ENCODE measurements around the gene SCO2. TPM values are rescaled to one million over a fixed set of nuclear protein-coding genes. Genes with fewer than 3 reads are reported as not detected.
"Not testable (repeated sequence)": the region's sequence is repeated elsewhere in the genome, so short reads cannot be mapped to it uniquely, and the experiment has no call there.

The SCO2 gene
- polyA plus RNA-seq, 1 experiment = 2.5 TPM

DNA sequence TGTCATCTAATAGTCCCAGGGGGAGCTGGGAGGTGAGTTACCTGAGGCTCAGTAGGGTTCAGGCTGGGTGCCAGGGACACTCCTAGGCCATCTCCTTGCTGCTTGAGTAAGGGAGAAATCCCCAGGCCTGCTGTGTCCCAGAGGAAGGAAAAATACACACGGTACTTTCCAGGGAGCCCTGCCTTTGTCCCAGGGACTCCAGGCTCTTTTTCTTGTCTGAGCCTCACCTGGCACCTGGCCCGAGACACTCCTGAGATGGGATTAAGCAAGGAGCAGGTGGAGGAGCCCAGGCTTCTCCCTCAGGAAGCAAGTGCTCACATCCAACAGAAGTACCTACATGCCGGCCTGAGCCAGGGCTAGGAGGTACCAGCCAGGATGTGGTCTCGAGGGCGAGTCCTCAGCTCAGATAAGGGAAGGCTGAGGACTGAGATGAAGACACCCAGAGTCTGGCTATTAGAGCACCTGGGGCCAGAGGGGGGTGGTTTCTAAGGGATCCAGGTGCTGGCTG lies 19.4 kb upstream of the SCO2 start:
- DNase-seq (ENCODE audit: low read depth) = no peak
- H3K4me3 ChIP-seq (ENCODE audit: low read depth, low read length) = no peak overlapping the region
- no peaks in the 10 kb centered on the region for H3K36me3 ChIP-seq (ENCODE audit: control insufficient read depth, insufficient read depth, low read length)
- ChIA-PET POLR2A (interaction anchor here (1.0 kb wide), 1 partner anchor 19 kb away, joined by 3 read pairs; the partner anchor contains the start of gene SCO2), CTCF (interaction anchor here (1.0 to 1.8 kb wide), 4 partner anchors 11 to 76 kb away, joined by 3 to 17 read pairs (median 6); partner anchors contain the start of gene SYCE3)
- TF ChIP-seq, protein P1, sequence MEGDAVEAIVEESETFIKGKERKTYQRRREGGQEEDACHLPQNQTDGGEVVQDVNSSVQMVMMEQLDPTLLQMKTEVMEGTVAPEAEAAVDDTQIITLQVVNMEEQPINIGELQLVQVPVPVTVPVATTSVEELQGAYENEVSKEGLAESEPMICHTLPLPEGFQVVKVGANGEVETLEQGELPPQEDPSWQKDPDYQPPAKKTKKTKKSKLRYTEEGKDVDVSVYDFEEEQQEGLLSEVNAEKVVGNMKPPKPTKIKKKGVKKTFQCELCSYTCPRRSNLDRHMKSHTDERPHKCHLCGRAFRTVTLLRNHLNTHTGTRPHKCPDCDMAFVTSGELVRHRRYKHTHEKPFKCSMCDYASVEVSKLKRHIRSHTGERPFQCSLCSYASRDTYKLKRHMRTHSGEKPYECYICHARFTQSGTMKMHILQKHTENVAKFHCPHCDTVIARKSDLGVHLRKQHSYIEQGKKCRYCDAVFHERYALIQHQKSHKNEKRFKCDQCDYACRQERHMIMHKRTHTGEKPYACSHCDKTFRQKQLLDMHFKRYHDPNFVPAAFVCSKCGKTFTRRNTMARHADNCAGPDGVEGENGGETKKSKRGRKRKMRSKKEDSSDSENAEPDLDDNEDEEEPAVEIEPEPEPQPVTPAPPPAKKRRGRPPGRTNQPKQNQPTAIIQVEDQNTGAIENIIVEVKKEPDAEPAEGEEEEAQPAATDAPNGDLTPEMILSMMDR (IDR thresholded peaks at IDR 0.05; ENCODE audit: insufficient read depth, low read depth, low read length) = no peak
- H3K27me3 ChIP-seq (ENCODE audit: control insufficient read depth, insufficient read depth, low read length) = peaks cover 29% of the 10 kb centered on the region

DNA sequence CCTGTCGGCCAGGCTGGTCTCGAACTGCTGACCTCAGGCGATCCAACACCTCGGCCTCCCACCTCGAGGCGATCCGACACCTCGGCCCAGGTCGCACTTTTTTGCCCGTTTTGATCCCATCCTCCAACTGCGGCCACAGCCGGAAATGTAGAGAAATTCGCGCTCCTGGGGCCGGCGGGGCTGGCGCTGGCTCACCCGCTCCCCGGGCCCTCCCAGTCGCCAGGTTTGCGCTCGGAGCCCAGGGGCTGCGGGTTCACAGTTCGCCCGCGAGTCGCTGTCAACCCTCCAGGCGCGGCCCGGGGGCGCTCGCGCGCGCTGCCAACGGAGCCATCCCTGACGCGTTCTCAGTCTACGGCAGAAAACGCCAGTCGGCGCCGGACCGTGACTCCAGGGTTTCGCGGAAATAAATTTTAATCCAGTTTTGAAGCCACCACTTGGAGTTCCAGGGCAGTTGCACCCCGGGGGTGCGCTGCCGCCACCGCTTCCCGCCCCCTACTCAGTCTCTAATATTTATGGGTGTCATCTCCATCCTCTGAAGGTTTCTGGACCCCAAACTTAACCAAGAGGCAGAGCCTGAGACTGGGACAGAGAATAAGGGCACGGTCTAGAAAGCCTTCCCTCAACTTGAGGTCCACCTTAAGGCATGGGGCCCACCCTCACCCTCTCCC lies 18.8 kb upstream of the SCO2 start:
- Histone ChIP-seq H3K36me3 (ENCODE audit: control insufficient read depth, insufficient read depth, low read length) (no peaks in the 10 kb centered on the region), H3K27me3 (ENCODE audit: control insufficient read depth, insufficient read depth, low read length) (peaks cover 26% of the 10 kb centered on the region), H3K4me3 (ENCODE audit: low read depth, low read length) (peak overlapping the region; percentile 18)
- TF ChIP-seq, protein P1 (IDR thresholded peaks at IDR 0.05; ENCODE audit: insufficient read depth, low read depth, low read length) = peak; percentile 68
- ChIA-PET CTCF (interaction anchor here (1.7 to 1.8 kb wide), 2 partner anchors 11 to 77 kb away, joined by 4 to 7 read pairs; no protein-coding TSS in a partner anchor), POLR2A (no interaction called here)
- DNase-seq (ENCODE audit: low read depth) = no peak

DNA sequence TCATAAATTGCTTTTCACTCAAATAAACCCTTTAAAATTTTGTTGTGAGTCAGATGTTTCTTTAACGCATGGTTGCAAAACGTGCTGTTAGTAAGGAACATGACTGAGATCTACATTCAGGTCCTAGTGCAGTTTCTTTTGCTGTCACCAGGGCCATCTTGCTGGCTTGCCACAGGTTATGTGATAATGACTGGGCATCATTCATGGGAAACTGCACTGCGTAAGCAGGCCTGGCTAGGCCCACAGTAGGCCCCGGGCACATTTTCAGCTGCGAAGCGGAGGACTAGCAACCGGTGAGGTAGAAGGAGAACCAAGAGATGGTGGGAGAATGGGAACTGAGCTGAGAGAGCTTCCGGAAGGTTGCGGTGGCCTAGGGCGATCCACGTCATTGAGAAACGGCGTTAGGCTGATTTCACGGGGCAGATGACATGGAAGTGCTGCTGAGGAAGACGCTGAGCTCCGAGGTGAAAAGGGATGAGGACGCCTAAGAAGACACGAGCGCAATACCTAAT lies 17.1 kb upstream of the SCO2 start:
- Histone ChIP-seq H3K36me3 (ENCODE audit: control insufficient read depth, insufficient read depth, low read length) (no peaks in the 10 kb centered on the region), H3K27me3 (ENCODE audit: control insufficient read depth, insufficient read depth, low read length) (peaks cover 15% of the 10 kb centered on the region), H3K4me3 (ENCODE audit: low read depth, low read length) (no peak overlapping the region)
- TF ChIP-seq, protein P1 (IDR thresholded peaks at IDR 0.05; ENCODE audit: insufficient read depth, low read depth, low read length) = no peak
- ChIA-PET POLR2A (no interaction called here), CTCF (interaction anchor here (0.9 to 3.2 kb wide), 4 partner anchors 15 to 23 kb away, joined by 3 to 15 read pairs (median 4); partner anchors contain the start of gene SYCE3)
- DNase-seq (ENCODE audit: low read depth) = no peak

DNA sequence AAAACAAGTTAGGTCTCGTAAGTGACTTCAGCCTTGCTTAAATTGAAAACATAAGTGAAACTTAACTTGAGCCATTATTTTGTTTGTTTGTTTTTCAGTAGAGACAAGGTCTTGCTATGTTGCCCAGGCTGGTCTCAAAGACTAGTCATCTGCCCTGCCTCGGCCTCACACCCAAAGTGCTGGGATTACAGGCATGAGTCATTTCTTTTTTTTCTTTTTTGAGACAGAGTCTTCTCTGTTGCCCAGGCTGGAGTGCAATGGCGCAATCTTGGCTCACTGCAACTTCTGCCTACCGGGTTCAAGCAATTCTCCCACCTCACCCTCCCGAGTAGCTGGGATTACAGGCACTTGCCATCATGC lies 16.2 kb upstream of the SCO2 start:
- H3K4me3 ChIP-seq (ENCODE audit: low read depth, low read length); H3K36me3 ChIP-seq (ENCODE audit: control insufficient read depth, insufficient read depth, low read length); POLR2A ChIA-PET: not testable (repeated sequence)
- peak; percentile 87 for DNase-seq (ENCODE audit: low read depth)
- CTCF ChIA-PET = interaction anchor here (0.9 to 3.2 kb wide), 4 partner anchors 16 to 24 kb away, joined by 3 to 15 read pairs (median 8); partner anchors contain the start of genes SCO2 and SYCE3
- H3K27me3 ChIP-seq (ENCODE audit: control insufficient read depth, insufficient read depth, low read length) = peaks cover 13% of the 10 kb centered on the region

DNA sequence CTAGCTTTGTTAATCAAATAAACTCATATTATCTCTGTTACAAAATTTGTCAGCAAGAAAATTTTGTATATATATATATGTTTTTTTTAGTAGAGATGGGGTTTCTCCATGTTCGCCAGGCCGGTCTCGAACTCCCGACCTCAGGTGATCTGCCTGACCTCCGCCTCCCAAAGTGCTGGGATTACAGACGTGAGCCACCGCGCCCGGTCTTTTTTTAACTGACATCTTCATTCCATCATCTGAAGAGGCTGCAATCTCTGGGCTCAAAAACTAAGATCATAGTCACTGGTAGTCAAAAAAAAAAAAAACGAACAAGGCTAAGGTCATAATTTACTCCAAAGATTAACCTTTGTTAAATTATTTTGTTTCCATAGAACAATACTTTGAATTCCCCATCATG lies 15.0 kb upstream of the SCO2 start:
- H3K36me3 ChIP-seq (ENCODE audit: control insufficient read depth, insufficient read depth, low read length) = no peaks in the 10 kb centered on the region
- POLR2A ChIA-PET = interaction anchor here (0.6 kb wide), 1 partner anchor 9 kb away, joined by 6 read pairs; no protein-coding TSS in a partner anchor
- TF ChIP-seq, protein P1 (IDR thresholded peaks at IDR 0.05; ENCODE audit: insufficient read depth, low read depth, low read length) = no peak

More for the DNA sequence above, 15.0 kb upstream of the SCO2 start:
- Histone ChIP-seq H3K4me3 (ENCODE audit: low read depth, low read length) (no peak overlapping the region), H3K27me3 (ENCODE audit: control insufficient read depth, insufficient read depth, low read length) (peaks cover 4% of the 10 kb centered on the region)
- CTCF ChIA-PET = interaction anchor here (0.6 to 3.2 kb wide), 9 partner anchors 8 to 80 kb away, joined by 3 to 15 read pairs (median 4); partner anchors contain the start of genes CPT1B, SCO2 and SYCE3
- DNase-seq (ENCODE audit: low read depth) = no peak
